ENCODE results near the gene SNRPF.

The SNRPF gene

DNA sequence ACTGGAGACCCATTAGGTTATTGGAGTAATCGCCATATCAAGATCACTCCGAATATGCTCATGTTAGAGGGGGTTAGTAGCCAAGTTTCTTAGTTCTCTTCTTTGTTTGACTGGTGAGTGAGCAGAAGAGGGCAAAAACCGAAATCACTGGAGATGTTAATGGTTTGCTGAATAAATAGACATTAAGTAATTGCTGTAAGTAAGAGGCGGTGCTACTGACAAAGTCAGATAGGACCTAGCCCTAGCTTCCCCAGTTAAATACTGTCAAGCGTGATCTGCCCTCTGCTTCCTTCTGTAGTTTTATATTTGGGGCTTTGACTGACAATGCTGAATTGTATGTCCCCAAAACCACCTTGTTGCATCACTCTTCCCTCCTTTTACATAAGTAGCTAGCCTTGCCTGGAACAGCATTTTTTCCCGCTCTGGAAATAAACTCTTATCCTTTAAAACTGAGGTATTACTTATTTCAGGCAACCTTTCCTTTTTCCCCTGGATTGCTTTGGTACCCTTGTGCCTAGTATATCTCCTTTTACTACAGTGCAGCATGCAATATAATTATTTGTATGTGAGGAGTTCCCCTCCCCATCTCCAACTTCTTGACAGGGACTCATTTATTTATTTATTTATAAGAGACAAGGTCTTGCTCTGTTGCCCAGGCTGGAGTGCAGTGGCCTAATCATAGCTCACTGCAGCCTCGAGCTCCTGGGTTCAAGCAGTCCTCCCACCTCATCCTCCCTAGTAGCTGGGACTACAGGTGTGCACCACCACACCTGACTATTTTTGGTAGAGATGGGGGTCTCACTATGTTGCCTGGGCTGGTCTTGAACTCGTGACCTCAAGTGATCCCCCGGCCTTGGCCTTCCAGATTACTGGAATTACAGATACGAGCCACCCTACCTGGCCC is 1.4 kb downstream of the SNRPF start:
- DNase-seq, result no peak

DNA sequence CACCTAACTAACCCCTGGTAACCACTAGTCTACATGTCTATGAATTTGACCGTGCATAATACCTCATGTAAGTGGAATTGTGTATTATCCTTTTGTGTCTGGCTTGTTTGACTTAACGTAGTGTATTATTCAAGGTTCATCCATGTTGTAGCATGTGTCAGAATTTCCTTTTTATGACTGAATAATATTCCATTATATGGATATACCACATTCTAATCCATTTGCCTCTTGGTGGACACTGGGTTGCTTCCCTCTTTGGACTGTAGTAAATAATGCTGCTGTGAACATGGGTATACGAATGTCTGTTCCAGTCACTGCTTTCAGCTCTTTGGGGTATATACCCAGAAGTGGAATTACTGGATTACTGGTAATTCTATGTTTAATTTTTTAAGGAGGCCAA is 3.3 kb downstream of the SNRPF start:
- no peak for DNase-seq

DNA sequence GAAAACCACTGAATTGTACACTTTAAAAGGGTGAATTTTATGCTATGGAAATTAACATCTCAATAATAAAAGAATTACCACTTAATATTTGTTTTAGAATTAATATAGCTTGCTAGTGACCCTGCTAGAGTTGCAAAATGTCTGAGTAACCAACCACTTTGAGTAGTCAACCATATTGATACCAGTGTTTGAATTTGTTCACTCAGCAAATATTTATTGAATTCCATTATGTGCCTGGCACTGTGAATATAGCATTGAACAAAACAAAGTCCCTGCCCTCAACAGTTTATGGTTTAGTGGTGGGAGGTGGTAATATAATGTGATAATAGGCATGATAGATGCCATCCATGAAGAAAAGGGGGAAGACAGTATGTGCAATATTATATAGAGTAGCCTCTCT is 4.6 kb downstream of the SNRPF start:
- no peak for DNase-seq

DNA sequence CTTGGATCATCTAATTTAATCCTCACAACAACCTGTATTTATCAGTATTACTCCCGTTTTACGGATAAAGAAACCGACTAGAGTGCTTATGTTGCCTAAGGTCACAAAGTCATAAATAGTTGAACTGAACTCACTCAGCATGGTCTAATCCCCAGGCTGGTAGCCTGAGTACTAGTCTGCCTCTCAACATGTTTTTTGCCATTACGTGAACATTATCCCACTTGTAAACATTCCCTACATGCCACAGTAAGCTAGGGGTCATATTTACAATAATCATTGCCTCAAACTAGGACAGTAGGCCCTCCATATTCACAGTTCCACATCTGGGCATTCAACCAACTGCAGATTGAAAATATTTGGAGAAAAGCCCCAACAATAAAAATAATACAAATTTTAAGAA is 12.1 kb downstream of the SNRPF start:
- DNase-seq, result no peak

DNA sequence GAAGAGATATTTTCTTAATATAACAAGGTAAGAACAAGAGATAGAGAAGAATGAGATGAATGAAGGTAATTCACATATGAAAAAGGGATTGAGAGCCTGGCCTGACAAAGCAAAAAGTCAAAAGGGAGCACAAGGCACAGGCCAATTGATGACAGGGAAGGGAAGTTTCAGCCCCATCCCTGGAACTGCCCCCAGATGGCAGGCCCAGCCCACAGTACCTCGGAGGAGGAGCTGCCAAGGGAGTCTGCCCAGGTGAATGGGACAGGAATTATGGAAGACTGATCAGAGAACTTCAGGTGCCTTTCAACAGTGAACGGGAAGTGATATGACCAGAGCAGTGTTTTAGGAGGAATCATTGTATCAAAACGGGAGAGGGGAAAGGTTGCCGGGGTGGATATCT is 15.7 kb downstream of the SNRPF start:
- DNase-seq, result no peak

DNA sequence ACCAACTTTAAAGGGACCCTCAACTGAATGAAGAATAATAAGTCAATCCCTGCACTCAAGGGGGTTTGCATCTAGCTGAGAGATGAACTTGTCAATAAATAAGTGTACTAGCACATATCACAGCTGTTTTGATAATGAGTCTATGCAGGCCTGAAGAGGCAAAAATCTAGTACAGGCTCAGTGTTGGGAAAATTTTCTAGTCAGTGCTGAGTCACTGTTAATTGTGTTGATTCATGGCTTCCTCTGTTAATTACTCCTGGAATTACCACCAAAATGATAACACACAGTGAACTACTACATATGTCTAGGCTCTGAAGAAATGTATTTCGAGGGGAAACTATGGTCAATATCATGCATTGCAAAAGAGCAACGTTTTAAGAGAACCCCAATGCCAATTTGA is 18.9 kb downstream of the SNRPF start:
- DNase-seq, result no peak

DNA sequence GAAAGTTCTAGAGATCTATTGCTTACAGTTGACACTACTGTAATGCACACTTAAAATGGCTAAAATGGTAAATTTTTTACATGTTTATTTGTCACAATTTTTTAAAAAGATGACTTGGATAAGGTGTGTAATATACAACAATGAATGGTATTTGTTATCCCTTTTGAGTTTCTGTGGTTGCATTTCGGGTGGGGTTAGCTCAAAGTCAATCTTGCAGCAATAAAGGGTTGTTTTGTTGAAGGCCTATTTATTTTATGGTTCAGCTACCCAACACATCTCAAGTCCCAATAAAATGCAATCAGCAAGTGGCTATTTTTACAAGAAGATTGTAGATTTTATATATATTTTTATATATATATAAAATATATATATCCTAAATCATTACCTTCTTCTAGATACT is 22.1 kb downstream of the SNRPF start:
- DNase-seq, result no peak

DNA sequence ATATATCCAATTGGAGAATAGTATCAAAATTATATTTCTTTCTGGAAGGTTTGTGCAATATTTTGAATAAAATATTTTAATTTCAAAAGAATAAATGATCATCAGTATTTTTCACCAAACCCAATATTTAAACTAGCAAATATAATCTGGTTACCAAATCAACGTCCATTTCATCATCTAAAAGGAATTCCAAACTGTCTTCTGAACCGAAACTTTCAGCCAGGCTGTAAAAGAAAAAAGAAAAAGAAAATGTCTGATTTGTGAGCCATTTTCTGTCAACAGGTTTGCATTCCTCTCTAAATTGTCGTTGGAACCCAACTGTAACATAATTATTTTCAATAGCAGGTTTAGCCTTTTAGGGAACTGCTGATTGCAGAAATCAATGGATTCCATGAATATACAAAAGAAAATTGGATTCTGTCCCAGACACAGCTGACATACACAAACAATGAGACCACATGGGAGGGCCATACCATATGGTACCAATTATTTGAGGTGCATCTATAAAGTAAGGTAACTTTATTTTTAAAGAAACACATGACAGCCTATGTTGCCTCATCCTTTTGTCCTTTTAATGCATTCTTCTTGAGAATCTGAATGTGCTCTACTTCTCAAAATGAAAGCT is 22.7 kb downstream of the SNRPF start:
- DNase-seq, result no peak

DNA sequence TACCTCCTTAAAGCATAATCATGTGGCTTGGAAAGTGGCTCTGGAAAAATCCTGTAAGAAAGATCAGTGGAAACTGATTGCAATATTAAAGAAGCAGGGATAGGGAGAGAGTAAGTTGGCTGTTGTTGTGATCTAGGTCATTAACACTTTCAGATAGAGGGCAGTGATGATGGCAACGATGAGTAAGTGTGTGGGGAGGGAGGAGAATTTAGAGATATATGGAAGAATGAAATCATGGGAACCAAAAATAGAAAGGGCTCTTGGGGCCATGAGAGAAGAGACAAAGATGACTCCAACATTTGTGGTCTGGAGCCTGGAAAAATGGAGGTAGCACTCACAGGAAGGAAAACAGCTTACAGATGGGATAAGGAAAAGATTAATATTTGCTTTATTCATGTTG is 23.3 kb downstream of the SNRPF start:
- DNase-seq, result no peak

DNA sequence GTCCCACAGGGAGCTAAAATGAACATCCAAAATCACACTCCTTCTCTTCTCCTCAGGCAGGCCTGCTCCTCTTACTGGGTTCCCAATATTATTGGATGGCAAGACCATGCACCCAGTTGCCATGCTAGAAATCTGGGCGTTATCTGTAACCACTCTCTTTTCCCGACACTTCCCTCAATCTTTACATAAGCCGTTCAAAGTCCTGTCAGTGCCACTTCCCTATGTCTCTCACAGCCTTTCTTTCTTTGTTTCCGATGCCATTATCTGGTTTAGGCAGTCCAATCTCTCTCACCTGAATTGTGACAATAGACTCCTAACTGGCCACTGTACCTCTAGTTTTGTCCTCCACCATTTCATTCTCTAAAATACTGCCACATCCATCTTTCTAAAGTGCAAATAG is 24.1 kb downstream of the SNRPF start:
- DNase-seq, result no peak

DNA sequence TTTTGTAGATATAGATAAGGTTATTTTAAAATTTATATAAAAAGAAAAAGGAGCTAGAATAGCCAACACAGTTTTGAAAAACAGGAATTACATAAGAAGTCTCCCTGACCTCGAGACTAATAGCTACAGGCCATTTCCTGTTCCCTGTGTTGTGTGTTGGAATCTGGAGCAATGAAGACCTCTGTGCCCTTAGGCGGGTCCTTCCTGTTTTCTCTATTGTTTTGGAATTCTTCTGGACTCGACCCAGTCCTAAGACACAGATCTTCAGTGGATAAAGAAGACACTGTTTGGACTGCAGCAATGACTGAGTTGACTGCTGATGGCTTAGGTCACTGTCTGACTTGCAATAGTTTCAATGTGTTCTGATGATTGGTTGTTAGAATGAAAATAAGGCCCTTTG is 26.2 kb downstream of the SNRPF start:
- no peak for DNase-seq

DNA sequence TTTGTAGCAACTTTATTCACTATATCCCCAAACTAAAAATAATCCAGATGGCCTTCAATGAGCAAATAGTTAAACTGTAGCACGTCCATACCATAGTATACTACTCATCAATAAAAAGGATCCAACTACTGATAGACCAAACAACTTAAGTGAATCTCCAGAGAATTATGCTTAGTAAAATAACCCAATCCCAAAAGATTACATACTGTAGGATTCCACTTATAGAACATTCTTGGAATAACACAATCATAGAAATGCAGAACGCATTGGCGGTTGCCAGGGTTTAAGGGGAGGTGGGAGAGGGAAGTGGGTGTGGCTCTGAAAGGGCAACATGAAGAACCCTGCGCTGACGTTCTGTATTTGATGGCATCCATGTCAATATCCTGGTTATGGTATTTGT is 28.6 kb downstream of the SNRPF start:
- DNase-seq, result no peak

DNA sequence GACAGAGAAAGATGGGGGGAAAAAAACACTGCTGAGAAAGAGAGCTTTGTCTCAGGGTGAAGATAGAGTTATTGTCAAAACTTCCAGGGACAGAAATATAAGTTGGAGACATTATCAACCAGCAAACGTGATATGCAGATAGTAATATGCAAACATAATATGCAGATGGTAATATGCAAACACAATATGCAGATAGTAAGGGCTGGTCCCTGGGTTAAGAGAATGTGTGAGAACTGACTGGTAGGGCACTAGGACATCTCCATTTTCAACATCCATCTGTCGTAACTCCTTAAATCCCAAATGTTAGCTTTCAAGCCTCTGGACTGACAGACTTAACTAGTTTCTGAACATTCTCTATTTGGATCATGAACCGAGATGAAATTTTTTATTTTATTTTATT is 32.2 kb downstream of the SNRPF start:
- no peak for DNase-seq

DNA sequence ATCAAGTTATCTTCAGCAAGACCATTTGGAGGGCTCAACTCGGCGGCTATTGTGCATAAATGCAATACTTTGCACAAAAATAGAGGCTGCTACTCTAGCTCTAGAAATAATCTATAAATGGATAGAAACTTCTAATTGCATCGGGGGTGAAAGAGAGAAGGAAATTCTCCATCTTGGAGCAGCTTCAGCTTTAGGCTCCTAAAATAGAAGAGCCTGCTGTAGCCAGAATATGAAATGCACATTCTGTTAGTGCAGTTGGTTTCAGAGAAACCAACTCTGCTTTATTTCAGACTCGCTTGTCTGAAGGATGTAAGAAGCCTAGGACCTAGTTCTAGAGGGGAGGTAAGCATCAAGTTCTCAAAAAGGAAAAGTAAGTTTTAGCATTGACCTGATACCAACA is 38.1 kb downstream of the SNRPF start:
- DNase-seq, result no peak

DNA sequence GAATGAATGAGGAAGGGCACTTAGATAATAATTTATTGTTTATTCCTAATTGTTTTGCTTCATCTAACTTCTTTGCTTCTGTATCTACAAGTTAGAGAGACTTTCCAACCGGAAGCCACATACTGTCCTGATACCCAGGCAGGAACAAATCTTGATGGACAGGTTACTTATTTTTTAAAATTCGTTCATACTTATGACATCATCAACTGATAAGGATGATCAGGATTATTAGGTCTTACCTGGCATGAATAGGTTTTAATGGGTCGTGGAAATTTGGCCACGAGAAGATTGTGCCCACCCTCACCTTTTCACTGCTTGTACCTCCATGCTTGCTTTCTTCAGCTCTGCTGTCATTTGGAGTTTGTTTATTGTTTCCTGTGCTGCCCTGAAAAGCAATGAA is 39.3 kb downstream of the SNRPF start:
- no peak for DNase-seq

DNA sequence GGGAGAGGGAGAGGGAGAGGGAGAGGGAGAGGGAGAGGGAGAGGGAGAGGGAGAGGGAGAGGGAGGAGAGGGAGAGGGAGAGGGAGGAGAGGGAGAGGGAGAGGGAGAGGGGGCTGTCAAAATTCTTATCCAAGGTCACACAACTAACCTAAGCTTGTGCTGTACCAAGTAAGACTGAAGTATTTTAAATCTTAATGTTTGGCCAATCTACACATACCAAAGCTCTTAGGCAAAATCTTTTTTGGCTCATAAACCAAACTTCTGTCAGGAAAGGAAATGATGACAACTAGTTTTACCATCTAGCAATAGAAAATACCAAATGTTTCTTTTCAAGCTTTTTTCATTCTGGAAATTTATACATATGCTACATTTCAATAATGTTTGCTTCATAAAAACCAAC is 49.8 kb downstream of the SNRPF start:
- DNase-seq, result no peak

DNA sequence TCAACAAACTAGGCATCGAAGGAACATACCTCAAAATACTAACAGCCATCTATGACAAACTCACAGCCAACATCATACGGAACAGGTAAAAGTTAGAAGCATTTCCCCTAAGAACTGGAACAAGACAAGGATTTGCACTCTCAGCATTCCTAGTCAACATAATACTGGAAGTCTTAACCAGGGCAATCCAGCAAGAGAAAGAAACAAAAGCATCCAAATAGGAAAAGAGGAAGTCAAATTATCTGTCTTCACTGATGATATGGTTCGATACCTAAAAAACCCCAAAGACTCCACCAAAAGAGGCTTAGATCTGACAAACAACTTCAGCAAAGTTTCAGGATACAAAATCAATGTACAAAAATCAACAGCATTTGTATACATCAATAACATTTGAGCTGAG is 51.1 kb downstream of the SNRPF start:
- DNase-seq, result no peak

Measured in NCI-H2107 (cell line).